RWPE1 (cell line): Measurements from ENCODE around the gene SSRP1.
"Not testable (repeated sequence)": the region's sequence is repeated elsewhere in the genome, so short reads cannot be mapped to it uniquely, and the experiment has no call there.

ENCODE experiments used
- CTCF ChIA-PET: fragments of 350-600 bp; sonication (Branson Sonifier 250); formaldehyde crosslinking; extraction: SDS; loops from one replicate; lab custom pipeline; 2021; lab: Yijun Ruan, JAX
- POLR2A ChIA-PET: fragments of 400-600 bp; formaldehyde crosslinking; extraction: SDS; loops from one replicate; lab custom pipeline; 2020; ENCODE audit warnings: antibody characterized with exemption; ENCODE audit not compliant: low non-redundant PET; lab: Yijun Ruan, JAX
- DNase-seq: peaks from one replicate; pipeline ENCODE4 v3.0.0; 2012; ENCODE audit warnings: low spot score
- H3K27ac ChIP-seq: fragments of 450-650 bp; 2 replicates; pipeline ENCODE4 v1.5.1; 2017
- TF ChIP-seq, protein P1 (sequence below): fragments of 450-650 bp; conservative IDR thresholded peaks from 2 replicates; pipeline ENCODE4 v1.5.1; 2017; ENCODE audit warnings: low read depth, mild to moderate bottlenecking

SSRP1 gene

DNA sequence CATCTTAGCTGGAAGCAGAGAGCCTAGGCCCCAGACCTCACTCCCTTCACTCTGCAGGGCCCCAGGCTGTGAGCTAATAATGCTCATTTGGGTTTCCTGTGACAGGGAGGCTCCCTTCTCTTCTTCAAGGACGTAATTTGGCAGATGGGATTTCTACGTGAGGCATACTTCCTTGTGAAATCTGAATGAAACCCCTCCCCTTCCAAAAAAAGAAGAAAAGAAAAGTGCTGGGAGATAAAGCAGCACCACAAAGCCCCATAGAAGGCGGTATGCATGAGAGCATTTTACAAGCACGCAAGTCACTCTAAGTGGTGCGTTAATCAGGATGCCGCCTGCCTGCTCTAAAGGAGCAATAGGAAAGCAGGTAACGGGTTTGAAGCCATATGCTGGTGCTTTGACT lies 8.1 kb upstream of the SSRP1 start:
- TF ChIP-seq, protein P1, sequence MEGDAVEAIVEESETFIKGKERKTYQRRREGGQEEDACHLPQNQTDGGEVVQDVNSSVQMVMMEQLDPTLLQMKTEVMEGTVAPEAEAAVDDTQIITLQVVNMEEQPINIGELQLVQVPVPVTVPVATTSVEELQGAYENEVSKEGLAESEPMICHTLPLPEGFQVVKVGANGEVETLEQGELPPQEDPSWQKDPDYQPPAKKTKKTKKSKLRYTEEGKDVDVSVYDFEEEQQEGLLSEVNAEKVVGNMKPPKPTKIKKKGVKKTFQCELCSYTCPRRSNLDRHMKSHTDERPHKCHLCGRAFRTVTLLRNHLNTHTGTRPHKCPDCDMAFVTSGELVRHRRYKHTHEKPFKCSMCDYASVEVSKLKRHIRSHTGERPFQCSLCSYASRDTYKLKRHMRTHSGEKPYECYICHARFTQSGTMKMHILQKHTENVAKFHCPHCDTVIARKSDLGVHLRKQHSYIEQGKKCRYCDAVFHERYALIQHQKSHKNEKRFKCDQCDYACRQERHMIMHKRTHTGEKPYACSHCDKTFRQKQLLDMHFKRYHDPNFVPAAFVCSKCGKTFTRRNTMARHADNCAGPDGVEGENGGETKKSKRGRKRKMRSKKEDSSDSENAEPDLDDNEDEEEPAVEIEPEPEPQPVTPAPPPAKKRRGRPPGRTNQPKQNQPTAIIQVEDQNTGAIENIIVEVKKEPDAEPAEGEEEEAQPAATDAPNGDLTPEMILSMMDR, result no peak
- H3K27ac ChIP-seq, result no peak overlapping the region
- ChIA-PET POLR2A (no interaction called here), CTCF (no interaction called here)
- no peak for DNase-seq

DNA sequence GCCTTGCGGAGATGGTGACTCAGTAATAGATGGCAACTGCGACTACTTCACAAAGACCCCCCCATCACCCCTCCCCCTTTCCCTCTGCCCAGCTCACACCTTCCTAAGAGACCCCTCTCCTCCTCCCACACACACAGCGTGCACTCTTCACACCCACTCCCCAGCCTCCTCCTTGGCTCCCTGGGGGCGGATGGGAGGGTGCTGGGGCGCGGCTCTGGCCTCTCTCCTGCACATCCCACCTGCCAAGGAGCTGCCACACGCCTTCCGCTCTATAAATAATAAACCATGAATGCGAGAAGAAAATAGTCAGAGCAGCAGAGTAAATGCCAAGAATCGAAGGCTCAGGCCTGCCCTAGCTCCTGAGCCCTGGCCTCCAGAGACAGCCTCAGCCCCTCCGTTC lies 7.0 kb upstream of the SSRP1 start:
- TF ChIP-seq, protein P1, result no peak
- no peak overlapping the region for H3K27ac ChIP-seq
- DNase-seq, result no peak
- CTCF ChIA-PET, result no interaction called here
- POLR2A ChIA-PET, result no interaction called here

DNA sequence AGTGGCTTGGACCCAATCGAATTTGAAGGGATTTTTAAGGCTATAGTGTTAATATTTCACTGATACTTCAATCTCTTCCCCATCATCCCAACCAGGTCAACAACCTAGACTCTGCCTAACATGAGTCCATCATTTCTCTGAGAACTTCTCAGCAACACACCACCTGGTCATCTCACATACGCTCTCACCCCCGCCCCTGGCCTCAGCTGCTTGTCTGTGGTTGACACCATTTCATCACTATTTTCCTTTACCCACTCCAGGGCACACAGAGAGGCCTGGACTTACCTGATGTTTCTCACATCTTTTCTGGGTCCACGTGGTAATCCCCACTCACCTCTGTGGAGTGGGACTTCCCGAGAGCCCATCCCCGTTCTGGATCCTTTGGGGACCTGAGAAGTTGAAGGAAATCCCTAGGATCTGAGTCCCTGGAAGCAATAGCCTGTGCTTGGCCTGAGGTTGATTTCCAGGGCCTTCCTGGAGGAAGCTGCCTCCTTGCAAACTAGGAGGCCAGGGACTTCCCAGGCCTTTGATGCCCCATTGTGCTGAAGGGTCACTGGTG lies 5.6 kb upstream of the SSRP1 start:
- TF ChIP-seq, protein P1, result no peak
- DNase-seq, result no peak
- POLR2A ChIA-PET, result interaction anchor here (0.6 kb wide), 1 partner anchor 470 kb away, joined by 7 read pairs; no protein-coding TSS in a partner anchor
- CTCF ChIA-PET, result interaction anchor here (0.5 to 0.6 kb wide), 2 partner anchors 47 to 91 kb away, joined by 6 read pairs; no protein-coding TSS in a partner anchor
- no peak overlapping the region for H3K27ac ChIP-seq

DNA sequence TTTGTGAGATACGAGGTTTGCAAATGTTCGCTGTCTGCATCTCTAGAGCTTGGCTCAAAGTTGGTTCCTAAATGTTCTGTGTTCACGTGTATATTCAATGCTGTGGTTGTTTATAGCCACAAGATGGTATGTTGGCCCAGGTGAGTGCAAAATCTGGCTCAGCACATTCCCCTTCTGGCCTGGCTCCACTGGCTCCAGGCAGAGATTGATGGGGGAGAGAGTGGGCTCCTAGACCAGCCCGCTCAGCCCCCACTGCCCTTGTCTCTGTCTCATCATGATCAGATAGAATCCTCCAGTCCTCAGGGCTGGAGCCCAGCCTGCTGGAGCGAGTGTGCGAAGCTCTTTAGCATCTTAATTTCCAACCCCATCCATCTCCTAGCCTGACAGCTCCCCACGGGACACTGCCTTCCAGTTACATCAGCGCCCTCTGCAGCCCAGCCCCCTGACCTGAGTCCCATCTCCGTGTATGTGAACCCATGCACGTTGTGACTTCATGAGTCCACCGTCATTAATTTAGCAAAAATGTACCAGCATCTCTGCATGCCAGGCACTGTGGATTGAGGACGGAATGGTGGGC lies 4.4 kb upstream of the SSRP1 start:
- no peak overlapping the region for H3K27ac ChIP-seq
- CTCF ChIA-PET, result no interaction called here
- no peak for DNase-seq
- TF ChIP-seq, protein P1, result no peak
- POLR2A ChIA-PET, result no interaction called here

DNA sequence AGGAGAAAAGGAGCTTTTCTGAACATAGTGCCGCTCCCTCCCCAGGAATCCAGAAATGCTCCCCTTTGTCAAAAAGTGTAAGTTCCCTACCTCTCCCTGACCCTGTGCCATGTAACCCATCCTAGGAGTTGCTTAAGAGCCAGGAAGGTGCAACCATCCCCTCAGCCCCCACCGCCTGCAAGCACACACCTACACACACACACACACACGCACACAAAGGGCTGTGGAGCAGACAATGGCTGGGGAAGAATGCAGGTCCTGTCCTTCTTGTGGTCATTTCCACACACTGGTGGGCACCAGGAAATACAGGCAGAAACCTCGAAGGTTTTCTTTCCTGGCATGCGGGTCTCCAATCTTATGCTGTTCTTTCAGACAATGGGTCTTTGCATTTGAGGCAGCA lies 3.6 kb upstream of the SSRP1 start:
- ChIA-PET POLR2A (no interaction called here), CTCF (interaction anchor here (0.9 kb wide), 1 partner anchor 11 kb away, joined by 4 read pairs; no protein-coding TSS in a partner anchor)
- H3K27ac ChIP-seq, result no peak overlapping the region
- DNase-seq, result peak; percentile 42
- TF ChIP-seq, protein P1, result no peak

DNA sequence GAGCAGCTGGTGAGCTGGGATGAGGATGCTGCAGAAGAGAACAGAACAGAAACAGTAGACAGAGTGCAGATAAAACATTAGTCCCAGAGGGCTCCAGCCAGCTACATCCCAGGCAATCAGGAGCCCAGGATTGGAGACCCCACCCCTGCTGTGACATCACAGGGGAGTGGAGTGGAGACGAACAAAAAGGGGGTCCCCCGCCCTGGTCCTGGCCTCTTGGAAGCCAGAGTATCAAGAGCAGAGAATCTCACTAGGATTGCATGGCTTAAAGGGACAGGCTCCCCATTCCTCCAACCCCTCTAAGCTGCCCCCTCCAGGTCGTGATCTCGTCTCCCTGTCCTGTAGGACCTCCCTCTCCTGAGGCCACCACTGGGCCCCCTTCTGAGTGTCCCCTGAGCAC lies 2.5 kb upstream of the SSRP1 start, which contains the start of gene P2RX3:
Gene P2RX3, plus strand, starts transcription at position 211 of the 400 bp plus-strand sequence. CDS start 199 bp downstream, outside the sequence.
- POLR2A ChIA-PET, result no interaction called here
- no peak within 1 kb of the TSS for H3K27ac ChIP-seq

DNA sequence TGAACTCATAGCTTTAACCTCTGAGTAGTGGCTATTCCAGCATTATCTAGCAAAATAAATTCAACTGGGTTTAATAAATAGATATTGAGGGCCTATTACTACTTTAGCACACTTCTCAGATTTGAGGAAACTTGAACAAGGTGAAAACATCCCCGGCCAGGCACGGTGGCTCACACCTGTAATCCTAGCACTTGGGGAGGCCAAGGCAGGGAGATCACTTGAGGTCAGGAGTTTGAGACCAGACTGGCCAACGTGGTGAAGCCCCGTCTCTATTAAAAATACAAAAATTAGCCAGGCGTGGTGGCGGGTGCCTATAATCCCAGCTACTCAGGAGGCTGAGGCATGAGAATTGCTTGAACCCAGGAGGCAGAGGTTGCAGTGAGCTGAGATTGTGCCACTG lies 1.2 kb upstream of the SSRP1 start:
- CTCF ChIA-PET, POLR2A ChIA-PET, DNase-seq, H3K27ac ChIP-seq: not testable (repeated sequence)

More for the DNA sequence above, 2.5 kb upstream of the SSRP1 start, which contains the start of gene P2RX3:
- CTCF ChIA-PET, result interaction anchor here (0.6 to 0.9 kb wide), 2 partner anchors 12 to 53 kb away, joined by 4 read pairs; partner anchors contain the start of gene PRG2
- TF ChIP-seq, protein P1, result no peak
- no peak for DNase-seq
